Eye (tissue), 1 donor: ENCODE measurements around the gene ANXA7.
A peak's percentile ranks its signal among the peaks of the same experiment; 100 is the strongest.
"Not testable (repeated sequence)": the region's sequence is repeated elsewhere in the genome, so short reads cannot be mapped to it uniquely, and the experiment has no call there.

Experiments used
- DNase-seq: peaks from one replicate; pipeline ENCODE4 v3.0.0-alpha.2; 2015

ANXA7 gene

DNA sequence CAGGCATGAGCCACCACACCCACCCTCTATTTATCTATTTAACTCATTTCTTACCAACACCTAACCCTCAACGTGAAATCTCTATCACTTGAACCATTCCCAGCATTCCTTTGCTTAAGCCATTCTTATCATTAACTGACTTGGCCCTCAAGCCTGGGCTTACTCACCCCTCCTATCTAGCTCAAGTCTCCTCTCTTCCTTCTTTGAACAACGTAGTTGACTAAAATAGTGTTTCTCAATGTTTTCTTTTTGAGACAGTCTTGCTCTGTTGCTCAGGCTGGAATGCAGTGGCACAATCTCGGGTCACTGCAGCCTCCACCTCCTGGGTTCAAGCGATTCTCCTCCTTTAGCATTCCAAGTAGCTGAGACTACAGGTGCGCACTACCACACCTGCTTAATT, 7.0 kb downstream of the ANXA7 start:
- DNase-seq: no peak

DNA sequence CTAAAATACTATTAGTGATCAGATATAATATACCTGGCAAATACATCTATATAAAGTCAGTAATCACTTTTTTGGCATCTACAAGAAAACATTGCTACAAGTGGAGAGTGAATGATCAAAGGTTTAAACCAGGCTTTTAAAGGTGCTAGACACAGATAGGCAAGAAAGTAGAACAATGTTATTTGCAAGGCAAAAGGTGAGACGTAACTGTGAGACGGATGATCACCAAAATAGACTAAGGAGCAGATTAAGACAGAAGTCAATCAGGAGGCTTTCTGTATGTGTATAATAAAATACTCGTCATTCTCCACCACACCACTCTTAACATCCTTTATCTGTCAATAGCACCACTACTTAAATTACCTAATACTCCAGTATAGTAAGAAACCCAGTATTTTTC, 8.3 kb downstream of the ANXA7 start:
- no peak for DNase-seq

DNA sequence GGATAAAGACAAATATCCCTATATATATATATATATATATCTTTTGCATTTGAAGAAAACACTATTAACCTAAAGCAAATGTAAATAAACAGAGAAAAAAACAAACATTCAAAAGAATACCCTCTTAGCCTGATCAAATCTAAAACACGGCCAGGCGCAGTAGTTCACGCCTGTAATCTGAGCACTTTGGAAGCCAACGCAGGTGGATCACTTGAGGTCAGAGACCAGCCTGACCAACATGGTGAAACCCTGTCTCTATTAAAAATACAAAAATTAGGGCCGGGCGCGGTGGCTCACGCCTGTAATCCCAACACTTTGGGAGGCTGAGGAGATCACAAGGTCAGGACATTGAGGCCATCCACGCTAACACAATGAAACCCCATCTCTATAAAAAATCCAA, 9.2 kb downstream of the ANXA7 start:
- DNase-seq: no peak

DNA sequence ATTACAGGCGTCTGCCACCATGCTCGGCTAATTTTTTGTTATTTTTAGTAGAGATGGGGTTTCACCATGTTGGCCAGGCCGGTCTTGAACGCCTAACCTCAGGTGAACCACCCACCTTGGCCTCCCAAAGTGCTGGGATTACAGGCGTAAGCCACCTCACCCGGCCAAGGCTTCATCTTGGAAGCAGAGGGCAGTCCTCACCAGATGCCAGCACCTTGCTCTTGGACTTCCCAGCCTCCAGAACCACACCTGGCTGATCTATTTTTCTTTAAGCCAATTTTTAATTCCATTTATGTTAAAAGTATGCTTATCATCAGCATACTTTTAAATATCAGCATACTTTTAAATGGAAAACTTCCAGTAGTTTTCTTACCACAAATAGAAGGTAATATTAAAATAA, 12.2 kb downstream of the ANXA7 start:
- no peak for DNase-seq

DNA sequence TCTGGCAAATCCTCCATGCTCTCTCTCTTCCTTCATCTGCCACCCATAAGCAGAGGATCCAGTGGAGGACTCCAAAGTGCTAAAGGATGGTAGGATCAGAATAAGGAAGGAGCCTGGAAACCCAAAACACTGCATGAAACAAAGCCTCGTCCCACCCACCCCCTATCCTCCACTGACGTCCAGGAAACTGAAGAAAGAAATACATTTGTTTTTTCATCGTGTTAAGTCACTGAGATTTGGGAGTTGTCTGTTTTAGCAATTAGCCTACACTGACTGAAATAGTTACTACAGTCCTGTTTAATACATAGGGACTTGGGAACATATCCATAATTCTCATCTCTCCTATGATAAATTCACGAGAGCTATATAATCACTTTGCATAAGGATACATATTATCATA, 14.8 kb downstream of the ANXA7 start:
- no peak for DNase-seq

DNA sequence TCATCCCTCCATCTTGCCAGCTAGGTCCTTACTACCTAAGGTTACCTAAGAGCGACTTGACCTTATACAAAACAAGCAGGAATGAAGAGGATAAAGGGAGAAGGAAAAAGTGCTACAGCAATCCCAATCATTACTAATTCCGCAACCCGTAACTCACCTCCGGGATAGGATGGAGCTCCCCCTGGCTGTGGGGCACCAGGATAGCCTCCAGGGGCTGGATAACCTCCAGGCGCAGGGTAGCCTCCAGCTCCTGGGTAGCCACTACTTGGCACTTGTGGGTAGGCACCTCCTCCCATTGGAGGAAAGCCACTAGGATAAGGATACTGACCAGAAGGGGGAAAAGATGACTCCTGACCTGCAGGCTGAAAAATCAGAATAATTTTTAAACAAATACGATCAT, 15.8 kb downstream of the ANXA7 start:
- DNase-seq: no peak

DNA sequence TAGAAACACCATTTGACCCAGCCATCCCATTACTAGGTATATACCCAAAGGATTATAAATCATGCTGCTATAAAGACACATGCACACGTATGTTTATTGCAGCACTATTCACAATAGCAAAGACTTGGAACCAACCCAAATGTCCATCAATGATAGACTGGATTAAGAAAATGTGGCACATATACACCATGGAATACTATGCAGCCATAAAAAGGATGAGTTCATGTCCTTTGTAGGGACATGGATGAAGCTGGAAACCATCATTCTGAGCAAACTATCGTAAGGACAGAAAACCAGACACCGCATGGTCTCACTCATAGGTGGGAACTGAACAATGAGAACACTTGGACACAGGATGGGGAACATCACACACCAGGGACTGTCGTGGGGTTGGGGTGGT, 19.5 kb downstream of the ANXA7 start:
- not testable (repeated sequence) for DNase-seq

DNA sequence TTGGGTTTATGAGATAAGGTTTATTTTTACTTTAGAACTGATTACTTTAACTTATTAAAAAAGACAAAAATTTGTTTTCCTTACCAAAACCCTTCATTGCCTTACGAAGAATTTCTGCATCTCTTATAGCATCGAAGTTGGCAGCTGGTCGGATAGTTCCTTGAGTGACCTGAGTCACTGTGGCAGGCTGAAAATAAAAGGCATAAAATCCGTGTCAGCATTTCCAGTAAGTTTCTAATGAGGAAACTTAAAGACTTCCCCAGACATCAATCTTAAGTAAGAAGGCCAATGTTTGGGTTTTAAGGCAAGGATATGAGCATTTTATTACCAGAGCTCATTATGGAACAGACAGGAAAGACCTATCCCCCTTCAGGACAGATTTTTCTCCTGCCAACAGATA, 25.6 kb downstream of the ANXA7 start:
- no peak for DNase-seq

DNA sequence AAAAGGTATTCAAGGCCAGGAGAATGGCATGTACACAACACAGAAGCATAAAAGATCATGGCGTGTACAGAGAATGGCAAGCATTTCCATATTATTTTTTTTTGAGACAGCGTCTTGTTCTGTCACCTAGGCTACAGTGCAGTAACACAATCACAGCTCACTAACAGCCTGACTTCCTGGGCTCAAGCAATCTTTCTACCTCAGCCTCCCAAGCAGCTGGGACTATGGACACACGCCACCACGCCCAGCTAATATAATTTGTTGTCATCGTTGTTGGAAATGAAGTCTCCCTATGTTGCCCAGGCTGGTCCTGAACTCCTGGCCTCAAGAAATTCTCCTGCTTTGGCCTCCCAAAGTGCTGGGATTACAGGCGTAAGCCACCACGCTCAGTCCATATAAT, 27.3 kb downstream of the ANXA7 start:
- no peak for DNase-seq

DNA sequence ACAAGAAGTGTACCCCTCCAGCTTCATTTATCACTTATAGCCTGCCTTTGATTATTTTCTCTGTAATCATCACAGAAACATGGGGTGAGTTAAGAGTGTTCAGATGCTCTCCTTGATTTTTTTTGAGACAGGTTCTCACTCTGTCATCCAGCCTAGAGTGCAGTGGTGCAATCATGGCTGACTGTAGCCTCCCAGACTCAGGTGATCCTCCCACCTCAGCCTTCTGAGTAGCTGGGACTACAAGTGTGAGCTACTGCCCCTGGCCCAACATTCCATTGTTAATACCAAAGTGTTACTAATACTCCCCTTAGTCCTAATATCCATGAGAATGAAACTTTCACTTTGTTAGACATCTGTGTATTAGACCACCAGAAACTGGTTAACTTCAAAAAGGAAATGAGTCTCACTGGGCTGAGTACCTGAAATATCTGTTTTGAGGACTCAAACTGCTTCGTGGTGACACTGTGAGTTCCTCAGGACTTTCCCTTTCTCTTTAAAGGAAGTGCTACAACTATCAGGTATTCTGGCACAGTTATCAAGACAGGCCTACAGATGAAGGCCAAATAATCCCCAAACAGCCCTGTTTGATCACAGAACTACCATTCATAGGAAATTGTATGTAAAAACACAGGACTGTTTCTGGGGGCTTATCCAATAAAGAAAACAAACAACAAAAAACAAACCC, 34.7 kb downstream of the ANXA7 start:
- no peak for DNase-seq

DNA sequence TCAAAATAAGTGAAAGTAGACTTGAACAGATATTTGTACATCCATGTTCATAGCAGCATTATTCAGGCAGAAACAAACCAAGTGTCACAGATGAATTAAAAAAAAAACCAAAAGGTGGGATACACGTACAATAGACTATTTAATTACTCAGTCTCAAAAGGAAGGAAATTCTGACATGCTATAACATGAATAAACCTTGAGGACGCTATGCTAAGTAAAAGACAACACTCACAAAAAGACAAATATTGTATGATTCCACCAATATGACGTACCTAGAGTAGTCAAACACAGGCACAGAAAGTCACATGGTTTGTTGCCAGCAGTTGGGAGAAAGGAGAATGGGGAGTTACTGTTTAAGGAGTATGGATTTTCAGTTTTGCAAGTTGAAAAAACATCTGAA, 37.2 kb downstream of the ANXA7 start:
- no peak for DNase-seq

DNA sequence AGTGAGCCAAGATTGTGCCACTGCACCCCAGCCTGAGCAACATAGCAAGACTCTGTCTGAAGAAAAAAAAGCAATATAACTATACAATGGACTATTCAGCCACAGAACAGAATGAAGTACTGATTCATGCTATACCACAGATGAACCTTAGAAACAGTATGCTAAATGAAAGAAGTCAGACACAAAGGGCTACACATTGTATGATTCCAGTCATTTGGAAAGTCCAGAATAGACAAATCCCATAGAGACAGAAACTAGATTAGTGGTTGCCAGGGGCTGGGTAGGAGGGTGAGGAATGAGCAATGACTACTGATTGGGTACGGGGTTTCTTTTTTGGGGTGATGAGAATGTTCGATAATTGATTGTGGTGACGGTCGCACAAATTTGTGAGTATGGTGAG, 45.6 kb downstream of the ANXA7 start:
- no peak for DNase-seq

DNA sequence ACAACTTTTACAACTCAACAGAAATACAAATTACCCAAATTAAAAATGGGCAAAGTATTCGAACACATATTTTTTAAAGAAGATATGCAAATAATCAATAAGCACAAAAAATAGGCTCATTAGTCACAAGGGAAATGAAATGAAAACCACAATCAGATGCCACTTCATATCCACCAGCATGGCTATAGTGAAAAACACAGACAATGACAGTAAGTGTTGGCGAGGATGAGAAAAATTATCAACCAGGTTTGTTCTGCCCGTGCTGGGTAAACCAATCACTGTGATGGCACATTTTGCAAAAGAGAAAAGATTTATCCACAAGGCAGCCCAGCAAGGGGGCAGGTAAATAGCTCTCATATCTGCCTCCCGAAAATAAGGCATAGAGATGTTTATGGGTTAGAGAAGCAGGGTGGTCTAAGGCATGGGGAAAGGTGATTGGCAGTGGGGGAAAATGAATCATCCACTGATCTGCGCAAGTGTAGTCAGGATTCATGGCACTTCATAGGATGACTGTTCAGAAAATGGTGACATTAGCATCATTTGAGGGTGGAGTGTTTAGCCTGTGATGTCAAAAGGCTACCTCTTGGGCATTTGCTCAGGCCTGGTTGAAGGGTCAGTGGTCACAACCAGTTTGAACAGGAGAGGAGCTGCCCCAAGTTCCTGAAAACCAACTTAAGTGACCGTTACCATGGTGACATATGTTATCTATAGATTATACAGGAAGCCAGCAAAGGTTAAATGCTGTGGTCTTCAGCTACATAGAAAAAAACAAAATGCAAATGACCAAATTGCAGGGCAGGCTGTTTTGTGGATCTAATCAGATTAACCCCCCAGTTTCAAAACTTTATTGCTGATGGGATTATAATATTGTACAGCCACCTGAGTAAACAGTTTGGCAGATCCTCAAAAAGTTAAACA, 47.2 kb downstream of the ANXA7 start:
- DNase-seq: no peak

DNA sequence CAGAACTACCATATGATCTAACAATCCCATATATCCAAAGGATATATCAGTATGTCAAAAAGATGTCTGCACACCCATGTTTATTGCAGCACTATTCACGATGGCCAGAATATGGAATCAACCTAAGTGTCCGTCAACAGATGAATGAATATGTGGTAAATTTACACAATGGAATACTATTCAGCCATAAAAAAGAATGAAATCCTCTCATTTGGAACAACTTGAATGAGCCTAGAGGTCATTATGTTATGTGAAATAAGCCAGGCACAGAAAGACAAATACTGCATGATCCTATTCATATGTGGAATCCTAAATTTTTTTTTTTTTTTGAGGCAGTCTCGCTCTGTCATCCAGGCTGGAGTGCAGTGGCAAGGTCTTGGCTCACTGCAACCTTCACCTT, 48.9 kb downstream of the ANXA7 start:
- DNase-seq: no peak

DNA sequence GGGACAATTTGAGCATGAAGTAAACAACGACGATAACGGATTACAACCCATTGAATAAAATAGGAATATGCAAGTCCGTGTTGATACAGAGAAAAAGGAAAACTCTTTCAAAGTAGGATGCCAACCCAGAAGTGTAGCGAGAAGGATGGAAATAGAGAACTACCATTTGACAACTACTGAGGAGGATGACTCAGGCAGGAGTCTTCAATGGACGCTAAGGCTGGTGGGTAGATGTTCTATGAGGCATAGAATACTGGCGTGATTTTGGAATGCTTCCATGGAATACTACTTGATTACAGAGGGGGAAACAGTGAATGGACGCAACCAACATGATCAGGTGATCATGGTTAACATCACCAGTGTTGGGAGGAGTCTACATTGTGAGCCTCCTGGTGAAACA, 54.4 kb downstream of the ANXA7 start:
- DNase-seq: no peak

DNA sequence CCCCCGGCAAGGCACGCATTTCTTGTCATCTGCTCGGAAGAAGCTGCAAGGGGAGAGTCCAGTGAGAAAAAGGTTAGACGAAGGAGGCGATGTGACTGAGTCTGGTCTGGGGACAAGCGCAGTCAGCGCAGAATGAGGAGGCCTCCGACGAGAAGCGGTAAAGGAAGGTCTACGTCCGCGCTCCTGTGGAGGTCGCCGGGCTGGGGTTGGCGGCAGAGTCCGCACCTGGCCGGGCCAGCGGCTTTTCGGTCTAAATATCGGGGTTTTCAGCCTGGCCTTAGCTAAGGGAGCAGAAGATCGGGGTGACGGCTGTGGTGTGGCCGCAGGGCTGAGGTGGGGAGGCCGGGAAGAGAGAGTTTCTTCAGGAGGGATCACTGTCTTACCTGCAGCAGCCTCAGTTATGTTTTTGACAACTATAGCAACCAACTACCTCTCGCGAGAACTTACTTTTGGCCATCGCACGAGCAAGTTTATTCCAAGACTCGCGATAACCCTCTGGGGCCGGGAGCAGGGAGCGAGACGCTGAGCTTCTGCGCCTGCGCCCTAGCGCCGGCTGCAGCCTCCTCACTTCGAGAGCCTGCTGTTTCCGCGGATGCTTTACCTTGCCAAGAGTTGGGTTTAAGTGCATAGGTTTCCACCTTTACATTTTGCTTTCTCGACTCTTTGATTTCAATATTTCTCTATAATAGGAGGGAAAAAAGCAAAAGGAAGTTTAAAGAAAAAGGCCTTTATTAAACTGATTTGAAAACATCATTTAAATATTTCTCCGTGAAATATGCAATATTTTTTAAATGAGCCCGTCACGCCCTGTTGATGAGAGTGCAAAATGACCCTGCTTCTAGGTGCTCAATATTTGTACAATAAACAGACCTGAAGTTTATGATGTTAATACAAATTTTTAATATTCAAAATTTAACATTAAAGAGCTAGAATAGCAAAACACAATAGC, 55.3 kb downstream of the ANXA7 start, which contains the start of gene CFAP70:
CFAP70 (minus strand) TSS at position 534 of the 949 bp plus-strand sequence. CDS start 4,068 bp downstream, outside the sequence.
- peak; percentile 98 for DNase-seq

DNA sequence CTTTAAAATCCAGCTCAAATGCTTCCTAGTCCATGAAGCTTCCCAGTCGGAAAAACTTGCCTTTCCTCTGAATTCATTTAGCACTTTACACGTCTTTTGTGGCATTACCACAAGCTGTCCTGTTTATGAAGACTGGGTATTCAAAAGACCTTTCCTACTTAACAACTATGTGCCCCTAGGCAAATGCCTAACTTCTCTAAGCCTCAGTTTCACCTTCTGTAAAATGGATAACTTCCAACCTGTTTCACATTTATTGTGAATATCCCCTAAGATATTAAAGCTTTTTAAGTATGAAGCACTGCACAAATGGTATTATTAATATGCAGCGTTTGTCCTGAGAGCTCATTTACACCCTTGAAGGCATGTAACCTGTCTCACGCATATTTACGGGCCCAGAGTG, 56.0 kb downstream of the ANXA7 start:
- DNase-seq: no peak

DNA sequence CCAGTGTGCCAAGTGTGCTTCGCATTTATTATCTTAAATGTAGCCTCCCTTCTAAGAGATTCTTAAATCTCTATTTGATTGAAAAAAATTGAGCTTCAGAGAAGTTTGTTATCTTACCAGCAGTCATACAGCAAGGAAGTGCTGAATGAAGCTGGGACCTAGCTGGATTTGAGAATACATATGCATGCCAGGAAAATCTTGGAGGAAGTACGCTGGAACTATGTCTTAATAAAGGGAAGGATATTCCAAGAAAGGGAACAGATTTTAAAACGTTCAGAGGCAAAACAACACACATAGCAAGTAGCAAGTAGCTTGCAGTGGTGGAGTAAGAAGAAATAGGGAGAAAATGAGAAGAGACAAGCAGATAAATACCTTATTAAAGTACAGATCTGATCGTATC, 56.7 kb downstream of the ANXA7 start:
- DNase-seq: no peak

DNA sequence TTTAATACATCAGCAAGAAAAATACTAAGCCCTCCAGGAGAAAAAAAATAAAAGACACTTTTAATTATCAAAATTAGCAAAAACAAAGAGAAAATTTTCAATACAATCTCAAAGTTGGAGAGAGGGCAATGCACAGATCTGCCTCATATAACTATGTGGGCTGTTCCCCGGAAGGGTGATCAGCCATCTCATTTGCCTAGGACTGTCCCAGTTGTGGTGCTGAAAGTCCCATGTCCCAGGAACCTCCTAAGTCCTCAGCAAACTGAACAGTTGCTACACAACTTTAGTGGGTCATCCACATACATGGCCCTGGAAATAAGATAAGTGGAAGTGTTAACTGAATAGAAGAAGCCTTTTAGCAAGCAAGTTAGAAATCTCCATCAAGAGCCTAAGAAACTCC, 69.6 kb downstream of the ANXA7 start:
- no peak for DNase-seq

DNA sequence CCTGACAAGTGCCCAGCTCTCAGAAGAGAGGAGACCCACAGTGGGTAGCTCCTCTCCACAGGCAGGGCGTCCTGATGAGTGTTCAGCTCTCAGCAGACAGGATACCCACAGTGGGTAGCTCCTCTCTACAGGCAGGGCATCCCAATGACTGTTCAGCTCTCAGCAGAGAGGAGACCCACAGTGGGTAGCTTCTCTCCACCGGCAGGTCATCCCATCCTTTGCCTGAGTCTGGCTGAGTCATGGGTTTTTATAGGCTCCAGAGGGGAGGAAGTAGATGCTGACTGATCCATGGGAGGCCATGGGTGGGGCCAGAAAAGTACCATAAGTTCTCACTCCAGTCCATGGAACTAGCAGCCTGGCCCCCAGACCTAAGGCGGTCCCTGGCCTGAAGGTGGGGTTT, 73.7 kb downstream of the ANXA7 start:
- DNase-seq: no peak

DNA sequence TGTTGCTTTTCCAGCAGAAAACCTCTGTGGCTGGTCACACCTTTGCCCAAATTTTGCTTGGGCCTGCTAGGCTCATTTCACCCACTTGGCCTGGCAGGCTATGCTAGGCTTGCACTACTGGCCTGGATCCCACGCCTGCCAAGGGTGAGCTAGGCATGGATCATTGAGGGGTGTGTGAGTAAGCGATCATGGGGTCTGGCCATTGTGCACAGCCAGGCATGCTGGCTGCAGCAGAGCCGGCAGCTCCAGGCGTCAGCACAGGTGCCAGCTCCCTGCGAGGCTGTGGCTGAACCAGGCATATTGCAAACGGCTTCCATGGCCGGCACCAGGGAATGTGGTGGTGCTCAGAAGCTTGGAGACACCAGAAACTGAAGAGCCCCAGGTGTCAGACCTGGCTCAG, 74.4 kb downstream of the ANXA7 start:
- no peak for DNase-seq

DNA sequence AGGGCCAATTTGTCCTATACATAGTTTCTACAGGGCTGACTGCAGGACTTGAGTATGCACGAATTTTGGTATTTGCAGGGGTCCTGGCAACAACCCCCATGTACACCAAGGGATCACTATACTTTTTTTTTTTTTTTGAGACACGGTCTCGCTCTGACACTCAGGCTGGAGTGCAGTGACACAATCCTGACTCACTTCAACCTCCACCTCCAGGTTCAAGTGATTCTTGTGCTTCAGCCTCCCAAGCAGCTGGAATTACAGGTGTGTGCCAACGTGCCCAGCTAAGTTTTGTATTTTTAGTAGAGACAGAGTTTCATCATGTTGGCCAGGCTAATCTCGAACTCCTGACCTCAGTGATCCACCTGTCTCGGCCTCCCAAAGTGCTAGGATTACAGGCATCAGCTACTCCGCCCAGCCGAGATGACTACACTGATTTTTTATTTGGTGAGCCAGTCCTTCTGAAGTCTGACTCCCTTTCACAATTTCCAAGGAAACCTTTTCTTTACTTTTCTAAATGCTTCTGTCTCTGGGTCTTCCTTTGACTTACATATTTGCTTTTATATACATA, 75.0 kb downstream of the ANXA7 start:
- no peak for DNase-seq

DNA sequence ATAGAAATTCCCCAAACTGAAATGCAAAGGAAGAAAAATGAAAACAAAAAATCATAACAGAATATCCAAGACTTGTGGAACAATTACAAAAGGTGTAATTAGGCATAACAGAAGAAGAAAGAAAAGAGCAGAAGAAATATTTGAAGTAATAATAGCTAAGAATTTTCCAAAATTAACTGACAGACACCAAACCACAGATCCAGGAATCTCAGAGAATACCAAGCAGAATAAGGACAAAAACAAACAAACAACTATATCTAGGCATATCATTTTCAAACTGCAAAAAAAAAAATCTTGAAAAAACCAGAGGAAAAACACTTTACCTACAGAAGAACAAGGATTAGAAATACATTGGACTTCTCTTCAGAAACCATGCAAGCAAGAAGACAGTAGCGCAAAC, 80.7 kb downstream of the ANXA7 start:
- DNase-seq: no peak
